ENCODE results near the gene IGSF22.

The IGSF22 gene

GRCh38 chr11:18713646-18714442 is 12.1 kb downstream of the IGSF22 start:
- no peak for DNase-seq (ENCODE audit: low spot score)

- DNase-seq (ENCODE audit: low spot score) = no peak
These were observed 15.4 kb downstream of the IGSF22 start for GRCh38 chr11:18710545-18710944.

GRCh38 chr11:18709414-18709813 is 16.6 kb downstream of the IGSF22 start:
- no peak for DNase-seq (ENCODE audit: low spot score)

- DNase-seq (ENCODE audit: low spot score) = no peak
These were observed 18.1 kb downstream of the IGSF22 start for GRCh38 chr11:18707811-18708340.

- DNase-seq (ENCODE audit: low spot score) = no peak
These were observed 19.4 kb downstream of the IGSF22 start for GRCh38 chr11:18706330-18707243.

GRCh38 chr11:18705651-18706281 is 20.2 kb downstream of the IGSF22 start:
- DNase-seq (ENCODE audit: low spot score) = no peak

GRCh38 chr11:18704698-18705097 is 21.3 kb downstream of the IGSF22 start:
- no peak for DNase-seq (ENCODE audit: low spot score)

- no peak for DNase-seq (ENCODE audit: low spot score)
These were observed 21.8 kb downstream of the IGSF22 start for GRCh38 chr11:18704045-18704645.

- no peak for DNase-seq (ENCODE audit: low spot score)
These were observed 22.8 kb downstream of the IGSF22 start for GRCh38 chr11:18703001-18703763.

- no peak for DNase-seq (ENCODE audit: low spot score)
These were observed 24.3 kb downstream of the IGSF22 start for GRCh38 chr11:18701614-18702216.

GRCh38 chr11:18700872-18701271 is 25.1 kb downstream of the IGSF22 start:
- DNase-seq (ENCODE audit: low spot score) = no peak

- DNase-seq (ENCODE audit: low spot score) = no peak
These were observed 25.6 kb downstream of the IGSF22 start for GRCh38 chr11:18700375-18700774.

GRCh38 chr11:18699848-18700261 is 26.1 kb downstream of the IGSF22 start:
- DNase-seq (ENCODE audit: low spot score) = no peak

GRCh38 chr11:18699269-18699596 is 26.8 kb downstream of the IGSF22 start:
- no peak for DNase-seq (ENCODE audit: low spot score)

- DNase-seq (ENCODE audit: low spot score) = peak; percentile 91
These were observed 27.4 kb downstream of the IGSF22 start, which contains the start of gene TMEM86A for GRCh38 chr11:18698341-18699268. TSS of gene TMEM86A (plus strand) at chr11:18698779. CDS start at chr11:18698887, 108 bp downstream.

GRCh38 chr11:18697576-18697975 is 28.4 kb downstream of the IGSF22 start:
- DNase-seq (ENCODE audit: low spot score) = no peak

GRCh38 chr11:18696638-18697225 is 29.3 kb downstream of the IGSF22 start:
- no peak for DNase-seq (ENCODE audit: low spot score)

GRCh38 chr11:18692941-18693760 is 32.8 kb downstream of the IGSF22 start:
- DNase-seq (ENCODE audit: low spot score) = no peak

Measured in hepatic stellate cell (primary cell).